K562 (cell line): ENCODE results near the gene MYOM1. TPM values are rescaled to one million over a fixed set of nuclear protein-coding genes. Genes with fewer than 3 reads are reported as not detected.
A peak's percentile ranks its signal among the peaks of the same experiment; 100 is the strongest.

ENCODE experiments used
- ELK3 ChIP-seq: fragments of 450-650 bp; formaldehyde crosslinking; IDR thresholded peaks from 2 replicates; pipeline ENCODE4 v1.4.0; 2020; ENCODE audit warnings: mild to moderate bottlenecking
- FOSL1 ChIP-seq: fragments of 200-800 bp; sonication (Bioruptor generic); conservative IDR thresholded peaks from 2 replicates; pipeline ENCODE4 v1.6.1; 2016; ENCODE audit warnings: missing genetic modification characterization, missing compliant biosample characterization
- KLF13 ChIP-seq: fragments of 450-650 bp; IDR thresholded peaks from 2 replicates; pipeline ENCODE4 v1.6.1; 2016; ENCODE audit warnings: missing genetic modification characterization, low read depth, mild to moderate bottlenecking, missing compliant biosample characterization, moderate library complexity, borderline replicate concordance
- MBD2 ChIP-seq: sonication (generic); IDR thresholded peaks from 2 replicates; pipeline ENCODE4 v1.6.1; 2016; ENCODE audit warnings: low read depth, borderline replicate concordance
- MGA ChIP-seq: fragments of 450-650 bp; IDR thresholded peaks from 2 replicates; pipeline ENCODE4 v1.6.1; 2016; ENCODE audit warnings: mild to moderate bottlenecking, moderate library complexity
- NFRKB ChIP-seq: fragments of 450-650 bp; IDR thresholded peaks from 2 replicates; pipeline ENCODE4 v1.6.1; 2016; ENCODE audit warnings: low read depth
- SETDB1 ChIP-seq: IDR thresholded peaks from one replicate; pipeline ENCODE4 v1.6.1; 2012; ENCODE audit warnings: low read length, control low read depth, inconsistent platforms
- SUPT5H ChIP-seq: fragments of 450-650 bp; IDR thresholded peaks from 2 replicates; pipeline ENCODE4 v1.6.1; 2016
- ZC3H11A ChIP-seq: IDR thresholded peaks from 2 replicates; pipeline ENCODE4 v1.6.1; 2012; ENCODE audit warnings: low read depth, low read length, improper control_type of control experiment
- ZNF592 ChIP-seq: fragments of 450-650 bp; IDR thresholded peaks from 2 replicates; pipeline ENCODE4 v1.6.1; 2017; ENCODE audit warnings: antibody characterized with exemption, mild to moderate bottlenecking
- polyA plus RNA-seq, 8 experiments: library from polyadenylated mRNA; depleted of rRNA in 4 of 8; stranded (reverse) in 5 of 8; unstranded in 3 of 8; fragments of >200 nt; fragmentation: Nextera tagmentation in 2 of 8; fragmentation: Illumina TruSeq in 1 of 8; extraction: Ambion mirVana in 2 of 8; extraction: Trizol in 1 of 8; gene quantifications; 2 replicates each; pipeline versions ENCODE4 v1.2.1 to v1.2.3, GENCODE V29; 2011 to 2014; ENCODE audit warnings: inconsistent platforms in 1 of 8, missing spikeins in 1 of 8
- total RNA-seq, 7 experiments: library from RNA; depleted of rRNA in 6 of 7; stranded (reverse); fragments of >200 nt in 6 of 7; fragmentation: Illumina TruSeq in 2 of 7; extraction: Trizol in 2 of 7; gene quantifications; 2 replicates each; pipeline versions ENCODE4 v1.2.1 to v1.2.3, GENCODE V29; 2011 to 2021; ENCODE audit warnings: low replicate concordance in 1 of 7

Gene MYOM1
- total and polyA plus RNA-seq, 9 of the 15 experiments (the other 6 are each of a cell fraction or from before 2014, with no cell fraction given), result 0.01 to 0.62 (median 0.25) TPM

GRCh38 chr18:3262234-3263131 is 42.7 kb upstream of the MYOM1 start (continued):
- no peak for TF ChIP-seq ZNF592
- no peak for TF ChIP-seq MGA
- TF ChIP-seq SUPT5H, result 0 out of 2 replicates have a peak, but pooled peaks have one; percentile 16
- no peak for TF ChIP-seq ELK3
- TF ChIP-seq NFRKB, result no peak
- TF ChIP-seq SETDB1, result no peak
- TF ChIP-seq KLF13 (tag), result no peak
- TF ChIP-seq FOSL1 (tag), result 0 out of 2 replicates have a peak, but pooled peaks have one; percentile 5
- TF ChIP-seq MBD2, result no peak
- no peak for TF ChIP-seq ZC3H11A
